Ishikawa (cell line): Measurements from ENCODE around the gene MUC21.

ENCODE experiments used
- CEBPB ChIP-seq: IDR thresholded peaks from 2 replicates; pipeline ENCODE4 v1.6.1; 2012
- CREB1 ChIP-seq: IDR thresholded peaks from 2 replicates; pipeline ENCODE4 v1.6.1; 2012; ENCODE audit warnings: low read depth
- EGR1 ChIP-seq: IDR thresholded peaks from 2 replicates; pipeline ENCODE4 v1.6.1; 2012
- EP300 ChIP-seq: IDR thresholded peaks from 2 replicates; pipeline ENCODE4 v1.6.1; 2012; ENCODE audit warnings: borderline replicate concordance
- FOXM1 ChIP-seq: IDR thresholded peaks from 2 replicates; pipeline ENCODE4 v1.6.1; 2012; ENCODE audit warnings: low read depth, borderline replicate concordance
- MAX ChIP-seq: IDR thresholded peaks from 2 replicates; pipeline ENCODE4 v1.6.1; 2012
- NFIC ChIP-seq: IDR thresholded peaks from 2 replicates; pipeline ENCODE4 v1.6.1; 2012
- RAD21 ChIP-seq: IDR thresholded peaks from 2 replicates; pipeline ENCODE4 v1.6.1; 2012; ENCODE audit warnings: low read depth
- REST ChIP-seq: IDR thresholded peaks from 2 replicates; pipeline ENCODE4 v1.6.1; 2012; ENCODE audit warnings: low read depth, mild to moderate bottlenecking
- TAF1 ChIP-seq: IDR thresholded peaks from 2 replicates; pipeline ENCODE4 v1.6.1; 2012; ENCODE audit warnings: low read depth, mild to moderate bottlenecking
- TCF12 ChIP-seq: IDR thresholded peaks from 2 replicates; pipeline ENCODE4 v1.6.1; 2012; ENCODE audit warnings: low read depth
- TEAD4 ChIP-seq: IDR thresholded peaks from 2 replicates; pipeline ENCODE4 v1.6.1; 2012
- USF1 ChIP-seq: IDR thresholded peaks from 2 replicates; pipeline ENCODE4 v1.6.1; 2012
- YY1 ChIP-seq: IDR thresholded peaks from 2 replicates; pipeline ENCODE4 v1.6.1; 2012; ENCODE audit warnings: low read depth
- ZBTB7A ChIP-seq: IDR thresholded peaks from 2 replicates; pipeline ENCODE4 v1.6.1; 2012; ENCODE audit warnings: low read depth

The MUC21 gene

GRCh38 chr6:30979690-30980089 lies 3.8 kb upstream of the MUC21 start:
- TF ChIP-seq TEAD4 (no peak), TAF1 (no peak), REST (no peak), USF1 (no peak)

- TF ChIP-seq RAD21 = 0 out of 2 replicates have a peak, but pooled peaks have one; percentile 11
- no peak for TF ChIP-seq FOXM1
- no peak; the same call in 1 of the 2 replicates for TF ChIP-seq MAX
- TF ChIP-seq ZBTB7A = no peak
- no peak for TF ChIP-seq EGR1
Observed at GRCh38 chr6:30981942-30982772, 1.4 kb upstream of the MUC21 start.

- TF ChIP-seq FOXM1 = no peak
- TF ChIP-seq RAD21 = no peak
- no peak for TF ChIP-seq YY1
- TF ChIP-seq EP300 = no peak
- TF ChIP-seq CREB1 = no peak
- TF ChIP-seq TEAD4 = no peak
- no peak for TF ChIP-seq EGR1
- no peak for TF ChIP-seq MAX
- no peak for TF ChIP-seq TAF1
- TF ChIP-seq ZBTB7A = no peak
- no peak for TF ChIP-seq NFIC
Observed at GRCh38 chr6:30985490-30985889, 2.0 kb downstream of the MUC21 start.

GRCh38 chr6:30987304-30987703 lies 3.8 kb downstream of the MUC21 start:
- TF ChIP-seq TAF1 = no peak
- no peak for TF ChIP-seq TCF12
- no peak for TF ChIP-seq REST
- no peak for TF ChIP-seq CREB1
- TF ChIP-seq FOXM1 = no peak
- TF ChIP-seq USF1 = no peak
- no peak for TF ChIP-seq EGR1
- TF ChIP-seq NFIC = no peak
- no peak for TF ChIP-seq MAX
- no peak for TF ChIP-seq TEAD4

GRCh38 chr6:30988209-30988825 lies 4.8 kb downstream of the MUC21 start:
- no peak for TF ChIP-seq FOXM1
- TF ChIP-seq TCF12 = no peak
- no peak for TF ChIP-seq TAF1
- TF ChIP-seq ZBTB7A = no peak
- no peak for TF ChIP-seq EP300
- no peak for TF ChIP-seq CEBPB
- TF ChIP-seq CREB1 = no peak
